HG03457 (cell line): Measurements from ENCODE around the gene ITGAV.

Source experiments
- ATAC-seq: cut with Tn5 transposase; IDR thresholded peaks from one replicate; pipeline ENCODE4 v1.9.1; 2021; ENCODE audit warnings: moderate number of reproducible peaks; ENCODE audit not compliant: unreplicated experiment

Gene ITGAV

DNA sequence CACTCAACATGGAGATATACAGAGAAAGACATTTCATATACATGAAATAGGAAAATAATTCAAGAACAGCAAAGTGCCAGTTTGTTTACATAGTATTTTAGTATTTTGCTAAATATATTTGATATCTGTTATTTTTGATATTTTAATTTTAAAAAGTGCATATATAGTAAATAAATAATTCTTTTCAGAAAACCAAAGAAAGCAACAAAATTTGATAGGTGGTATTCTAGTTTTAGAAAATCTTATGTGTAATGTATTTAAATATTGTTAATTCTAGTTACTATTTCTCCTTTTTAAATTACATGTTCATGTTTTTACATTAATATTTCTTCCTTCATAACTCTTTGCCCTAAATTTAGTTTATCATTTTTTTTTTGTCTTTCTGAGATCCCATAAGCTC lies 69.5 kb downstream of the ITGAV start:
- ATAC-seq: no peak

DNA sequence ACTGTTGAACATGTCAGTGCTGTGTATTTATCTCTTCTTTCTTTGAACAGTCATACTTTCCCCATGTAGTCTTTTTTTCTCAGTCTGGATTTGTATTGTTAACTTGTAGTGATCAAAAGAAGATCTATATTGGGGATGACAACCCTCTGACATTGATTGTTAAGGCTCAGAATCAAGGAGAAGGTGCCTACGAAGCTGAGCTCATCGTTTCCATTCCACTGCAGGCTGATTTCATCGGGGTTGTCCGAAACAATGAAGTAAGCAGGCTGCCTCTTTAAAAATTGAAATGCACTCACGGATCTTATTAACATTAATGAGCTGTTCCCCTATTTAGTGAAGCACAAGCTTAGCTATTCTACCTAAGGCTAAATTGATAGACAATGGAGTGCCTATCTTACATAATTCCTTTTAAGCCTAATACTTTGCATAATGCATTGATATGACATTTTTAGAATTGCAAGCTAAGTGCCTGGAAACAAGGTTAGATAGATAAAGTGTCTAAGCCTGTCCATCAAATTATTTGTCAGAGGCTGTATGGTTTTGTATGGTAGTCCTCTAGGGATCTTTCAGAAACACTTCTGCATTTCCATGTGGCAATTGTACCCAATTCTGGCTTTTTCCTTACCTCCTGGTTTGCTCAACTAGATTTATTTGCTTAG lies 74.7 kb downstream of the ITGAV start:
- ATAC-seq: no peak

DNA sequence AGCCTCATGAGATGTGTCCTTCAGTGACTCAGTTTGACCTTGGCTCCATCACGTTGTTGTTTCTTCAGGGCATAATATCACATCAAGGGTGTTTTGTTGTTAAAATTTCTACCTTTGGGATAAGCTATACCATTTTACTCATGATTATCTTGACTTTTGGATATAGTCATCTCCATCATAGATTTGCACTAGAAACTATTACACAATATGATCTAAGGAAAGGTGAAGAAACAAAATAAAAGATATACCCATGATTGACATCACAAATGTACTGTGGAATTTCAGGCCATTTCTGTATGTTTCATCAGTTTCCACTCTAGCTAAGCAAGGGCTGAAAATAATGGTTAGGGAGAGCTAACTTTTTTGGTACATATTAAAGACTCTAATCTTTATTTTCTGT lies 79.3 kb downstream of the ITGAV start:
- ATAC-seq: no peak

DNA sequence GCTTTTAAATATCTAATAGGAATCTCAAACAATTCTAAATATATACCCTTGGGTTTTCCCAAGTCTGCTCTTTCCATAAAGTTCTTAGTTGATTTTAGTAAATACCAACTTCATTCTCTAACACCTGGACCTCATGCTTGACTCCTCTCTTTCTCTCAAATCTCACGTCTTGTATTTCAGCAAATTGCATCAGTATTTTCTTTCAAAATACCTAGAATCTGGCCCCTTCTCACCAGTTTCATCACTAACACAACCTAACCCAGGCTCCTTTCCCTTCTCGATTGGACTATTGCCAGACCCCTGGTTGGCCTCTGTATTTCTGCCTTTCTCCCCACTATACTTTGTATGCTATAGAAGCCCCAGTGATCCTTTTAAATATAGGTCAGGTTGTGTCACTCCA lies 81.0 kb downstream of the ITGAV start:
- no peak for ATAC-seq

DNA sequence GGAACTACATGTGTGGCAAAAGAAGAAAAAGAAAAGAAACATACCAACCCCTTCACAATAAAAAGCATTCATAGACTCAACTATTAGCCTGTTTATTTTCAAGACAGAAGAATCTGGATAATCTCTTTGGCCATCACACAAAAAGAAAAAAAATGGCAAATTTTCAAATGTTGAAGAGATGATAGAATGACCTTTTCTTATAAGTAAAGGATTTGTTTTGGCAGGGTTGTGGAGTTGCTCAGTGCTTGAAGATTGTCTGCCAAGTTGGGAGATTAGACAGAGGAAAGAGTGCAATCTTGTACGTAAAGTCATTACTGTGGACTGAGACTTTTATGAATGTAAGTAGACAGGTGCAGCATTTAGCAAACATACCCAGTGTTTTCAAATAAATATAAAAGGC lies 85.5 kb downstream of the ITGAV start:
- no peak for ATAC-seq

DNA sequence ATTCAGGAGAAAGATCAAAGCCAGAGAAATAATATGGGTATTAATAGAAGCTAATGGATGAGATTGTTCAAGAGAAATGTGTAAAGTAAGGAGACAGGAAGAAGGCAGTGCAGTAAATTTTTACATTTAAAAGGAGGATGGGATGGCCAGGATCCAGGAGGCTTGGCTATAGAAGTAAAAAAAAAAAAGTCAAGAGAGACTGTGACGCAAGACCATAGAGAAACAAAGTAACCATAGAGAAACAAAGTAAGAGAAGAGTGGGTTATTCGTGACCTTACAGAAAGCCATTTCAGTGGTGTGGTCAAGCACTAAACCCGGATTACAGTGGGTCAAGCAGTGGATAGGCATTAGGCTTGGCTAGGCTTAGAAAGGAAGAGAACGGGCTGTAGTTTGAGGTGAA lies 93.5 kb downstream of the ITGAV start:
- no peak for ATAC-seq

DNA sequence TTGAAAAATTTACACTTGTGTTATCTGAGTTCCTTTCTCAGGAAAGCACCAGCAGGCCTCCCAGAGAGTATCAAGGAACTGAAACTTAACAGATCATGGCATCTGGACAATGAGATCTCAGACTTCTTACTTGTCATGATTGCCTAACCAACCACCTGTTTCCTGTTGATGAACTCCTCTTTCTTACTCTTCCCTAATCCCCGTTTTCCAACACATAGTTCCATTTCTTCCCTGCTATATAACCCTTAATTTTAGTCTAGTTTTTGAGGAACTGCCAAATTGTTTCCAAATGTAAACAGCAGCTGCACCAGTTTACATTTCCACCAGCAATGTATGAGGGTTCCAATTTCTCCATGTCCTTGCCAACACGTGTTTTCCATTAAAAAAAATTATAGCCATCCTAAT lies 98.0 kb downstream of the ITGAV start:
- no peak for ATAC-seq

DNA sequence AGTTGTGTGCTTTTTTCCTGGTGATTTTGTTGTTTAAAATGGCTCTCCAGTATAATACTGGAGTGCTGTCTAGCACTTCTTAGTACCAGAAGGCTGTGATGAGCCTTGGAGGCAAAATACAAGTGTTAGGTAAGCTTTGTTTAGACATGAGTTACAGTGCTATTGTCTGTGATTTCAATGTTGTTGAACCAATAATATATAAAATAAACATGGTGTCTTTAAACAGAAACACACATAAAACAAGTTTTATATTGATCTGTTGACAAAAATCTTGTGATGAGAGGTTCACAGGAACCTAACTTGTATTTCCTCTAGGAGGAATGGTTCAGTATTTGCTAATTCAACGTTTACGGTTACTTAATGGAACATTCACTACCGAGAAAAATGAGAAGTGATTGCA lies 99.0 kb downstream of the ITGAV start:
- ATAC-seq: no peak

DNA sequence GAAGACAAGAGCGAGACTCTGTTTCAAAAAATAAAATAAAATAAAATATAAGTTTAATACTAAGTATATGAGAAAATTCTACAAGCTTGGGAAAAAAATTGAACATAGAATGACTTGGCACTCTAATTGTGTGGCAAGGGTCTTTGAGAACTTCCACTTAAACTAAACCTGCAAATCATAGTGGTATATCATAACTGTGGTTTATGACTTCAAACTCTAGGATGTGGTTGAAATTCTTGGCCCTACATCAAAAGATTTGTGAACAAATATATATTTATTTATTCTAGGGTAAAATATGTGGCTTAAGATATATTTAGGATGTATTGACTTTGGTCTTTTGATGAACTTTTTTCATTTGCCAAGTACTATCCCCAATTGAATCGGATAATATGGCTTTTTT lies 100.9 kb downstream of the ITGAV start:
- no peak for ATAC-seq

DNA sequence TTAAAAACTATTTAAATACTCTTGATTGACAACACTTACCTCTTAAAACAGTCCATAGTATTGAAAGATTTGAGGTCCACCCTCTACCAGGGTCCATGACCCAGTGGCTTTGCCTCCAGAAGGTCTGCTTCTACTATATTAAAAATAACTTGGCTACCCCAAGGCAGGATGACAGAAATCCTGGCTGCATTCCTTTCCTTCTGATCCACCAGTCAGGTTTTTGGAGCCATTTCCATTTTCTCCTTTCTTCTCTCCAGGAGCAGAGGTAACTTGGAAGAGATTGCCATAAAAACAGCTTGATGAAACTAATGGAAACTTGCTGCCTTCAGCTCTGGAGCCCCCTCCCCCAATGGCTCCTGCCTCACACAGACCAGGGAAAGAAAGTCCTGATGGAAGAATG lies 101.4 kb downstream of the ITGAV start:
- no peak for ATAC-seq

DNA sequence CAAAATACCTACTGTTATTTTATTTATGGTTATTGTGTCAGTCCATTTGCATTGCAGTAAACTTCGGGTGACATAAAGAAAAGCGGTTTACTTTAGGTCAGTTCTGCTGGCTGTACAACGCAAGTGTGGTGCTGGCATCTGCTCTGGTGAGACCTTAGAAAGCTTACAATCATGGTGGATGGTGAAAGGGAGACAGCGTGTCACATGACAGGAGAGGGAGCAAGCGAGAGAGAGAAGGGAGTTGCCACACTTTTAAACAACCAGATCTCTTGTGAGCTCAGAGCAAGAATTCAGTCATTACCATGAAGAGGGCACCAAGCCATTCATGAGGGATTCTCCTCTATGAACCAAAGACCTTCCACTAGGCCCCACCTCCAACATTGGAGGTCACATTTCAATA lies 102.0 kb downstream of the ITGAV start:
- no peak for ATAC-seq

DNA sequence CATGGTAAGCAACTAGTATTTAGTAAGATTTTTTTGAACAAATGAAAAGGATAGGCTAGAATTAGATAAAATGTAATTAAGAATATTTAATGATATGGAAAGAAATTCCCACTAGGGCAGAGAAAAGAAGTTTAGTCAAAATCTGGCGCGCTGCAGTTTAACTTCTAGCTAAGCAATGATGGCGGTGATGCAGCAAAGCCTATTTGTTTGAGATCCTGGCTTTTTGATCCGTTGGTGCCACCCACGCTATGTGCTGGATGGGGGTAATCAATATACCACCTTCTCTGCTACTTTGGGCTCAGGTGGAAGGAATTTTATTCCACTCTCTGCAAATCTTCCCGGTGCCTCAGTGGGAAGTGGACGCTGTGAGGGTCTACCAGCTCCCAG lies 103.6 kb downstream of the ITGAV start:
- ATAC-seq: no peak

DNA sequence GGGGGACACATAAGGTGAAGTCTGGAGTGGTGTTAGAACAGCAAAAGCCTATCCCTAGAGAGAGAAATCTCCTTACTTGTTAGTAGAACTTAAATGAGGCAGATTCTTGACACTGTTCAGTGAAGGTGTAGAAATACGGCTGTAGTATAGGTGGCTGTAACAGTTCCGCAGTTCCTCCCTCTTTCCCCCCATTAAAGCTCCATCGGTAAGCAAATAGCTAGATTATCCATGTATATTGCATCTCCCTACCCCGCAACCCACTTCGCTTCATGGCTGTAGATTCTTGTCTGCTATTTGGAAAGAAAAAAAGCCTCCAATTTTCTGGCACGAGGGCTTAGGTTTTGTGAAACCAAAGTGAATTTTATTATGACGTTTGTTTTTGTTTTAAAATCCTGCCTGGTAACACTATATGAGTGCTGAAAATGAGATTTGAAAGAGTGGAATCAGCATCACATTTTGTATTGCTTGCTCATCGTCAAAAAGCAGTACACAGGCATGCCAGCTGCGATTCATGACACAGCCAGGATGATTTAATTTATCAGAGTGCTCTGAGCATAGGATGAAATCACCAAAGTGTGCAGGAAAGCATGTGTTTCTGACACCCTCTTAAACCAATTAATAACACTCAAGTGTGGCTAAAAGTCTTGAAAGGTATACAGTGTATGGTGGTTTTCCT lies 105.4 kb downstream of the ITGAV start:
- no peak for ATAC-seq

DNA sequence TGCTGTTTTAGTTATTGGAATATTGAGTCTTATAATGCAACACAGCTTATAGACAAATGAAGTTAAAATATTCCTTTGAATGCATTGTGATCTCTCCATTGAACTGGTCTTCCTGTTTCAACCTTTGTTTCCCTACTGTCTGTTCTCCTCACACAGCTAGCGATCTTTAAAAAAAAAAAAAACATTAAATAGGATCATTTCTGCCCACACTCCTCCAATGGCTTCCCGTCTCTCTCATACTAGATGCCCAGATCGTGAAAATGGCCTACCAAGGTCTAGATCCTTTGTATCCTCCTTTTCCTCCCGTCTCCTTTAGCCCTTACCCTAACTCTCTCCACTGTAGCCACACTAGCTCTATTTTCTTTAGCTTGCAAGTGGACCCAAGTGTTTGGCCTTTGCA lies 106.4 kb downstream of the ITGAV start:
- no peak for ATAC-seq

DNA sequence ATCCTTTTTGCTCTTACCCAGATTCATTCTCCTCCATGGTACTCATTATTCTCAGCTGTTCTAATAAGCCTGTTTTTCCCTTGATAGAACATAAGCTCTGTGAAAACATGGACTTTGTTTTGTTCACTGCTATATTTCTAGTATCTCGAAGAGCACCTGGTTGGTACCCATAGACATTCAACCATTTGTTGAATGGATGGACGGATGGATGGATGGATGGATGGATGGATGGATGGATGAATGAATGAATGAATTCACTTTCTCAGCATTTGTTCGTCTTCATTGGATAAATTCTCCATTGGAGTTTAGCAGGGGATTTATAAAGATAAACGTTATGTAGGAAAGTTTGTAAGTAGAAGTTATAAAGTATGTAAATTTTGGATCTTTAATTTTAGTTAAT lies 106.9 kb downstream of the ITGAV start:
- ATAC-seq: no peak

DNA sequence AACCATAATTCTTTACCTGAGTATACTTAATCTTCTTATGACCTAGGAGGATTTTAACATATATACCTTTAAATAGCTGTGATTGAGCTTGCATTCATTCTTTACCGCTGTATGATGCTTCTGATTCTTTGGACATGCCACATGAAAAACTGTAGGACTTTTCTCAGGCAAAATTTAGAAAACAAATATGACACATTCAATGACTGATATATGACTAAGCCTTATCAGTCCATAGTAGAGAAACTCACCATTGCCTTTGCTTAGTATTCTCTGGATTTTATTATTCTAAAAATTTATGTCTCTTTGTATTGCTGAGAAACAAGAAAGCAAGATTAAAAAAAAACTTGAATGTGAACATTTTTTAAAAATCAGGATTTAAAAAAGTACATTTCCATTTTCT lies 107.7 kb downstream of the ITGAV start:
- ATAC-seq: no peak

DNA sequence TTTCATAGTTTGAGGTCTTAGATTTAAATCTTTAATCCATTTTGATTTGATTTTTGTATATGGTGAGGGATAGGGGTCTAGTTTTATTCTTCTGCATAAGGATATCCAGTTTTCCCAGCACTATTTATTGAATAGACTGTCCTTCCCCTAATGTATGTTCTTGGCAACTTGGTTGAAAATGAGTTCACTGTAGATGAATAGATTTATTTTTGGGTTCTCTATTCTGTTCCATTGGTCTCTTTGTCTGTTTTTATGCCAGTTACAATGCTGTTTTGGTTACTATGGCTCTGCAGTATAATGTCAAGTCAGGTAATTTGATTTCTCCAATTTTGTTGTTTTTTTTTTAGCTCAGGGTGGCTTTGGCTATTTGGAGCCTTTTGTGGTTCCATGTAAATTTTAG lies 109.9 kb downstream of the ITGAV start:
- no peak for ATAC-seq

DNA sequence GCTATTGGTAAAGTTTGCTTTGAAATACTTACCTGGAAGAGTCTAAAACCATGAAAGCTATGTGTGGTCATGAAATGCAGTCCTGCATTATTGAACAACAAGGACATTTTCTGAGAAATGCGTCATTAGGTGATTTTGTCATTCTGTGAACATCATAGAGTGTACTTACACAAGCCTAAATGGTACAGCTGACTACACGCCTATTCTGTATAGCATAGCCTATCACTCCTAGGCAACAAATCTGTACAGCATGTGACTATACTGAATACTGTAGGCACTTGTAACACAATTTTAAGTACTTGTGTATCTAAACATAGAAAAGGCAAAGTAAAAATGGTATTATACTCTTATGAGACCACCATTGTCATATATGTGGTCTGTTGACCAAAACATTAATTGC lies 112.2 kb downstream of the ITGAV start:
- ATAC-seq: no peak

DNA sequence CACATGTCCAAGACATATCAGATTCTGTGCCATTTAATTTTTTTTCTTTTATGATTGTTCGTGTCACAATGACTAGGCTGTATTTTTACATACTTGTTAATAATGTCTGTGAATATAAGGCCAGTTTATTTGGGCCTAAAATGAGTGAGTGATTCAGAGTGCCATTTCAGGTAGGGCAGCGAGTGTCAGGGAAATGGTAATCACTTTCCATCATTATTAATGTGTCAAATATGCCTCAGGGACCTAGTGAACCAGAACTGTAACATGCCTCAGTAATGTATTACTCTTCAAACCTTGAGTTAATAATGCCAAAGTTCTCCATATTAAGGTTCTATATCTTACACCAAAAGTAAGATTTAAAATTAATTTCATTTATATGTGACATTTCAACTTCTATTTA lies 112.6 kb downstream of the ITGAV start:
- ATAC-seq: no peak

DNA sequence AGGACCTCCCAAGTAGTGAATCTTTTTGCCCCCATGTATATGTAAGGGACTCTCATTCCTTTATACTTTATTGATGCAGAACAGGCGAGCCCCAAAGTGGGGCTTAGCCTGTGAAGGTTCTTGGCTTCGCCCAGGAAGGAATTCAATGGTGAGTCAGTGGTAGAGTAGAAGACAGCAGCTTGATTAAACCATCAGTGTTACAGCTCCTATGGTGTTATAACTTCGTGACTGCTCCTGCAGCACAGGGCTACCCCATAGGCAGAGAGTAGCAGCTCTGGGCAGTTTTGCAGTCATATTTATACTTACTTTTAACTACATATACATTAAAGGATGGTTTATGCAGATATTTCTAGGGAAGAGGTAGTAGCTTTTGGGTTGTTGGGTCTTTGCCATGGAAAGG lies 115.0 kb downstream of the ITGAV start:
- no peak for ATAC-seq

DNA sequence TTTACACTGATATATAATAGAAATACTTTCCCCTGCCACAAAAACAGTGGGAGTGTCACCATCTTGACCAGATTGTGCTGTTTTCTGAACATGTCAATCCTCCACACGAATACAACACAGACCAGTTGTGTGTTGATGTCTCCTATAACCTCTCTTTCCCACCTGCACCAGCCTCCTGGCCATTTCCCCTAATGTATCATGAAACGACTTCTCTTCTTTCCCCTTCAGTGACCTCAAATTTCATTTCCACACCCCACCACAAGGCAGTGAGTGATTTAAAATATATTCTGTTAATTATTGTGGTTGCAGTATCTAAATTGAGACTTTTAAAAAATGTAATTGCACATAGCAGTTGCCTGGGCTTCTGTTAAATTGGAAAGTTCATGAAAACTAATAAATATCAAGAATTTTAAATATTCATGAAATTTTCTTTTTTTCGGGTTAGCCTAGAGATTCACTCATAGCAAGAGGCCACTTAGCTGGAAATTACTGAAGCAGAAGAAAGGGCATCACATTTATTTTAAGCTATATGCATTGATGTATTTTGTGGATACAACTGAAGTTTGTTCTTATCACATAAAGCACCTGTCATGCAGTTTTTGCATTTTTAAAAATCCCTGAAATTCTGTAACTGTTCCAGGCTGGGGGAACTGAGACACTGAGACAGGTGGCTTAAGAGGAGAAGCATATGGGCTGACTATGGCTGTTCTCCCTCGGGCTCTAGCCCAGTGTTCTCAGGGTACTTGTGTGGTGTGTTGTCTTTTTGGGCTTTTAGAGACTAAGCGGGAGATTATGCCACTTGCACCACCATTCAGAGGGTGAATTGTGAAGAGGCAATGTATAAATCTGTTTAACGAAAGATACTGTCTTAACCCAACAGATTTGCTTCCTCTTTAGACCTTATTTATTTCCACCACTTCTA lies 119.9 kb downstream of the ITGAV start:
- no peak for ATAC-seq

DNA sequence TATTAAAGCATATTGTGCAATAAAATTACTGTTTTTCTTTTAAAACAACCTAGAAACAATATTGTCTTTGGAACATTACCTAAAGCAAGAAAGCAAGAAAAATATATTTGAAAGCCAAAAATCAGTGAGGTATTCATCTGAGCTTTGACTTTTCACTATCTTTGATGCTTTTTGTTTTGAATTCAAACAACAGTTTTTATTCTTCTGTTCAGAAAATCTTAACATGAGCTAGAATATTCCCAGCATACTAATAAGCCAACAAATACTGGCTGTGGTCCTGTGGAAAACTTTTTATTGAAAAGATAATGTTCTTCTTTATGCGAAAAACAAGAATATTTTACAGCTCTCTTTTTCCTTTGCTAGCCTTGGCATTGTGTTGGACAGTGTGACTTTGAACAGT lies 123.8 kb downstream of the ITGAV start:
- no peak for ATAC-seq
